GM21723 (cell line): ENCODE measurements around the gene LSM4.

Source experiments
- ATAC-seq: cut with Tn5 transposase; IDR thresholded peaks from one replicate; pipeline ENCODE4 v1.9.1; 2021; ENCODE audit warnings: mild to moderate bottlenecking, moderate library complexity; ENCODE audit not compliant: unreplicated experiment

LSM4 gene

GRCh38 chr19:18279266-18279515 is 43.7 kb downstream of the LSM4 start:
- no peak for ATAC-seq

GRCh38 chr19:18278521-18279265 is 44.2 kb downstream of the LSM4 start:
- ATAC-seq: no peak

- no peak for ATAC-seq
Measured at GRCh38 chr19:18274781-18275356, 48.0 kb downstream of the LSM4 start.

- ATAC-seq: no peak
Measured at GRCh38 chr19:18274219-18274780, 48.6 kb downstream of the LSM4 start, which contains the start of gene IQCN. TSS of gene IQCN (minus strand) at chr19:18274452. CDS start at chr19:18269478, 4,974 bp downstream.

GRCh38 chr19:18273561-18274218 is 49.2 kb downstream of the LSM4 start:
- no peak for ATAC-seq

GRCh38 chr19:18271433-18271841 is 51.4 kb downstream of the LSM4 start:
- ATAC-seq: no peak

- no peak for ATAC-seq
Measured at GRCh38 chr19:18270326-18270725, 52.5 kb downstream of the LSM4 start.

GRCh38 chr19:18269070-18269723 is 53.7 kb downstream of the LSM4 start:
- ATAC-seq: no peak

- ATAC-seq: no peak
Measured at GRCh38 chr19:18266771-18267686, 55.8 kb downstream of the LSM4 start.

GRCh38 chr19:18265582-18265981 is 57.3 kb downstream of the LSM4 start:
- no peak for ATAC-seq

- no peak for ATAC-seq
Measured at GRCh38 chr19:18264971-18265540, 57.8 kb downstream of the LSM4 start.

- ATAC-seq: no peak
Measured at GRCh38 chr19:18264137-18264854, 58.6 kb downstream of the LSM4 start.

GRCh38 chr19:18263324-18264136 is 59.3 kb downstream of the LSM4 start:
- no peak for ATAC-seq

- ATAC-seq: no peak
Measured at GRCh38 chr19:18262917-18263316, 60.0 kb downstream of the LSM4 start.

- no peak for ATAC-seq
Measured at GRCh38 chr19:18262144-18262543, 60.7 kb downstream of the LSM4 start.

- no peak for ATAC-seq
Measured at GRCh38 chr19:18261474-18261873, 61.4 kb downstream of the LSM4 start.

GRCh38 chr19:18259893-18260292 is 63.0 kb downstream of the LSM4 start:
- no peak for ATAC-seq
